GM18867 (cell line): Measurements from ENCODE around the gene MSH5.
A peak's percentile ranks its signal among the peaks of the same experiment; 100 is the strongest.

Experiments used
- ATAC-seq: cut with Tn5 transposase; IDR thresholded peaks from one replicate; pipeline ENCODE4 v1.9.1; 2021; ENCODE audit warnings: mild to moderate bottlenecking, moderate library complexity; ENCODE audit not compliant: unreplicated experiment

Gene MSH5

DNA sequence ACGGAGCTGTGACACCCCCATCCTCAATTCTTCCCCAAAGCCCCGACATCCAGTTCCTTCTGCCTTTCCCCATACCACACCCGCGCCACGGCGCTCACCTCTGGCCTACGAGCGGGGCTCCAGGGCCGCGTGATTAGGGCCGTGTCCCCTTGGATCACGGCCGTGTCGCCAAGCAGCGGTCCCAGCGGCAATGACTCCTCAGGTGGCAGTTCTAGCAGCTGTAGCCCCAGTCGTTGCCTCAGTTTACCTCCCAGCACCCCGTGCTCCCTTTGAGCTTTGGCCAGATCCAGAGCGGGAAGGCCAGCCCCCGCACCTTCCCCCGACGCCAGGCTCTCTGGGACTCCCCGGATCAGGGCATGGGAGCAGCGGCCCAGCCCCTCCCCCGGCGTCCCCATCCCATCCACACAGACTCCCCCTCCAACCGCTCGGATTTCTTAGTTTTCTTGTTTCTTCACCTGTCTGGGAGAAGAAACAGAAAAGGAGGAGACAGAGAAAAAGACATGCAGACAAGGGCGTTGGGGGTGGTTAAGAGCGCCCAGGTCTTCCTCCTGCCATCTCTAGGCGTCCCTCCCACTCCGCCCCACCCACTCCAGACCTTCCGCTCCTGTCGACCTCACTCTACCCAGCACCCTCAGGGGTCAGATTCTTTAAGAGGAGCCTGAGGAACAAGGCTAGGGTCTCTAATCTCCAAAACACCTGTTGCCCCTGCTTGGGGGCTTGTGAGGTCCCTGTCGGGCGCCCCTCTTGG is 10.9 kb upstream of the MSH5 start, which contains the start of gene DDAH2:
TSS of gene DDAH2 (minus strand) at position 533 of the 748 bp plus-strand sequence. CDS start at position 395, 138 bp downstream.
- no peak for ATAC-seq

DNA sequence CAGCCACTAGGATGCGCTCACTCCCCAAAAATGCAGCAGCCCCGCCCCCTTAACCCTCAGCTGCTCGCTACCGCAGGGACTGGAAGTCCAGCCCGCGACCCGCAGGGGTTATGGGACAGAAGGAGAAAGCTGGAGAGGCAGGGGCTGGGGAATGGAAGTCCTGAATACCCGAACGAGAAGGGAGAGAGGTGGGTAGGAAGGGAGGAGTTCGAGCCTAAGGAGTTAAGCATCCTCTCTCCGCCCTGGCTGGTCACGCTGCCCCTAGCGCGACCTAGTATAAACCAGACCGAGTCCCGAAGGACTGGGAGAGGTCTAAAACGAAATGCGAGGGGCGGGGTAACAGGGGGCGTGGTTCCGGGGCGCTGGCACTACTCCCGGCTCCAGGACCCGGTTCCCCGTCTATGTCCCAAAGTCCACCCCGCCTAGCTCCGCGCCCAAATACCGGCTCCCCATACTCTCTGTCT is 10.3 kb upstream of the MSH5 start:
- ATAC-seq = peak; percentile 35

DNA sequence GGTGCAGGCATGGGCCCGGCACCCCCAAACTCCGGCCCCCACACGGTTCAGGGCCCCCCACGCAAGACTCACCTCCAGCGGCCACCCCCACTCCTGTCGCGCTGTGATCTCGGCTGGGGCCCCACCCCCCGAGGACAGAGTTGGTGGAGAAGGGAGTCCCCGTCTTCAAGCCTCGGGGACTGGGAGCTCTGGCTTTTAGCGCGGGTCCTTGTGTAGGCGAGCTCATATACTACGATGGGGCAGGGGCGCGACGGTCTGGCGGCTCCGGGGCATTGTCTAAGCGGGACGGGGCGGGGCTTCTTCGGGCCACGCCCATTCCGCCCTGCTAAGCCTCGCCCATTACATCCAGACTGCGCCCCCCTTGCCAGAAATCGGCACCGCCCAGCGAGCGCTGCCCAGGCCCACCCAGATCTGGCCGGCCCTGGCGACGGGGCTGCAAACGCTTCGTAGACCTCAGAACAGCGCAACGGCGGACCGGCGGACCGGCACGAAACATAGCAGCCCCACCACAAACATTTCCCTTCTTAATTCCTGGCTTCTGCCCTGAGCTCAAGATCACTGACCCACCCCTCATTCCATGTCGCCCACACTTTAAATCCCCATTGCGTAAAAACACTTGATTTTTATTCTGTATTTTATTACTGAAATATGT is 9.7 kb upstream of the MSH5 start:
- peak; percentile 35 for ATAC-seq

DNA sequence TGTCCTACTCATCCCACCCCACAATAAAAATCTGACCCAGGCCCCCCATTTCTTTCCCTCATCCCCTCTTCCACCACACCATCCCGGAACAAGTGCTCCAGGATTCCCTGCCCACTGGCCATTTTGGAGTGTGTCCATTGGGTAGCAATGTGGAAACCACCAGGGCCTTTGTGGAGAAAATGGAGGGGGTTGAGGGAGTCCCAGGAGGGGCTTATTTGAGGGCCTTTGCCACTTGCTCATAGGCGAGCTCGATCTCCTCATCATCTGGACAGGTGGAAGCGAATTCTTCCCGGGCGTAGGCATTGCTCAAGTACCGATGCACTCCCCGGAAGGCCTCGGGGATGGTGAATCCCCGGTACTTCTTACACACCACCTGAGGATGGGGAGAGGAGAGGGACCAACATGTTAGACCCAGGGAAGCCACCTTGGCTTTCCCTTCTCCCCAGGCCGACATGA is 9.1 kb upstream of the MSH5 start:
- ATAC-seq = no peak

DNA sequence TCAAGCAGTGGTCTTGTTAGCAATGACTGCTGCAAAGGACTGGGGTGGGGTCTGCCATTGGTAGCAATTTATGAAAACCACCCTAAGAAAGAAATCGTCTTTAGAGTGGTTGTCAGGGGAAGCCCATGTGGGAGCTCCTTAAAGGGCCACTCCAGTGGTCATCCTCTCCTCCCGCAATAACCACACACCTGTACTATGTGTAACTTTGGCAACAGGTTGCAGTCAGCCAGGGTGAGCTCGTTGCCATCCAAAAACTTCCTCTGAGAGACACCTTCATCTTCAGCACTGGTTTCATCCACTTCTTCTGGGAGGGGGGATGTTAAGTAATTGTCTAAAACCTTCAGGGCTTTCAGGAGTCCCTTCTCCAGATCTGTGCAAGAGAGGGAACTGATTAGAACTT is 7.8 kb upstream of the MSH5 start:
- no peak for ATAC-seq

DNA sequence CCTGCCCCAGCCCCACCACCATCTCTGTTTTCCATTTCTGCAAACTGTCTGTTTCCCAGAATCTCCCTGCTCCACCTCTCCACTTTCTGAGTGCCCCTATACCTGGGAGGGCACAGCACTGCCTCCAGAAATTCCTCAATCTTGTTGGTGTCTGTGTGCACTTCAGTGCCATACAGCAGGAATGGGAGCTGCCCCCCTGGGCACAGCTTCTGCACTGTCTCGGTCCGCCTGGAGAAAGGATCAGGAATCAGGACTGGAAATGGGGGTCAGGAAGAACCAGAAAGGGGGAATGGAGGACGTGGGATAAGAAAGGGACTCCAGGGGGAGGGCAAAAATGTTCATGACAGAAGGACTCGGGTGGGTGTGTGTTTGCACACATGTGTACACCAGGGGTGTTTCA is 6.1 kb upstream of the MSH5 start:
- no peak for ATAC-seq

DNA sequence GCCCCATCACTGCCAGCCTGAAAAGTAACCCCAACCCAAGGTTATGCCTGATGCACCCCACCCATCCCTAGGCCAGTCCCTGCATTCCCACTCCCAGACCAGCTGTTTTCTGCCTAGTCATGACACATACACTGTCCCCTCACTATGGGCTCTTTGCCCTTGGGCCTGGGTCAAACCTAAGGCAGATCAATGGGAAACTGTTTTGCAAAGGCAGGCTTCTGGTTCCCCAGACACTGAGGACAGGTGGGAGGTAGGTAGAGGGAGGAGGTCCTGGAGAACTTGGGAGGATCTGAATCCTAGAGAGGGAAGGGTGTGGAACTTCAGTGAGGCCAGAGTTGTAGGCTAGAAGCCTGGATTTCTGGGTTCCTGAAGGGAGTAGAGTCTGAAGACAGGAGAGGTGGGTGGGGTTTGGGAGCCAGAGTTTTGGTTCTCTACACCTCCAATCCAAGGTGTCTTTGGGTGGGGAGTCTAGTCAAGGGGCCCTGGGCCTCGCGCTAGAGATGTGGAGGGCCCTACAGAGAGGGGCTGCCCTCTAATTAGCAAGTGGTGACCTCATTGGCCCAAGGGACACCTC is 5.5 kb upstream of the MSH5 start:
- ATAC-seq = no peak

DNA sequence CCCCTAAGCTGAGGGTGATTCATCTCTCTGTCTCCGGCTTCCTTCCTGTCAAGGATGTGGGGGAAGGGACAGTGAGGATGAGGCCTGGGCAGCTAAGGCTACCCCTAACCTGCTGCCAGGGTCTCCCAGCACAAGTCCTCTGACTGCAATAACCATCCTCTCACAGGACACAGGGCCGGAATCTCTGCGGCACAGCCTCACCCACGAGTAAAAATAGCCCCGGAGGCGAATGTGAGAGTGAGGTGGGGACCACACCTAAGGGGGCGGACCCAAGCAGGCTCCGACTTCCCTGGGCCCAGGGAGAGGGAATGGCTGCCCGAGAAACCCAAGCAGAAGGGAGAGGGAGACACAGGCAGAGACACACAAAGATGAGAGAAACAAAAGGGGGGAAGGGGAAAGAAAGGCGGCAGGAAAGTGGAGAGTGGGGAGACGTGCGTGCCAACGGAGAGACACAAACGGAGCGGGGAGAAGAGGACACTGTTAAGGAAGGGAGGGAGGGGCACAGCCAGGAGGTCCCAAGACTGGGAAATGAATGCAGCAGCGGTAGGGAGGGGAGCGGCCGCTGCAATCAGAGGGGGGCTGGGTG is 4.9 kb upstream of the MSH5 start:
- ATAC-seq = peak; percentile 22

DNA sequence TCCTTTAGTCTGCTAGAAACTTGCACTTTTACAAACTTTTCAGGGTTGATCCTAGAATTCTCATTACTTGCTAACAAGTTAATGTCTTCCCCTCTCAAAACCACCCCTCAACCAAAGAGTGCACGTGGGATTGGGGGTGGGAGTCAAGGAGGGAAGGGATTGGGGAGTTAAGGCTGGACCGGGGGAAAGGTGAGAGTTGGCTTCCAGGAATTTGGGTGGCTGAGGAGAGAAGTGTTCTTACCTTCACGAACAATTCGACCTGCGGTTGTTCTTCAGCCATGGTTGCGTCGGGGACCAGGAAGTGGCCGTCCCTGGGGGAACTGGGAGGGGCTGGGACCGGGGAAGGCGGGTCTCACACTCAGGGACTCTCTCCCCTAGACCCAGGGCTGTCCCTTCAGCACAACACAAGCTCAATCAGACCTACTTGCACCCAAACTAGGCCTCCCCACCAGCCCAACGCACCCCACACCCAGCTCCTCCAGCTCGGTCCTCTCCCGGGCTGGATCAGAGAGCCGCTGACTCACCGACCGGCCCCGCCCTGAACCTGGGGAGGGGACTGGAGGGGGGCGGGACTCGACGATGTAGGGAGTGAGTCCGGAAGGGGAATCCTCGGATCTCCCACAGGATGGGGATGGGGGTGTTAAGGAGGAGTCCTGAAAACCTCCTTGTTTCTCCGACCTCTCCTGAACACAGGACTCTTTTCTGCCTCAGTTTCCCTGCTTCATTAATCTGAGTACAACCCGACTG is 3.6 kb upstream of the MSH5 start, which contains the start of gene CLIC1:
TSS of gene CLIC1 (minus strand) at position 510 of the 747 bp plus-strand sequence. CDS start at position 280, 230 bp downstream.
- ATAC-seq = peak; percentile 26

DNA sequence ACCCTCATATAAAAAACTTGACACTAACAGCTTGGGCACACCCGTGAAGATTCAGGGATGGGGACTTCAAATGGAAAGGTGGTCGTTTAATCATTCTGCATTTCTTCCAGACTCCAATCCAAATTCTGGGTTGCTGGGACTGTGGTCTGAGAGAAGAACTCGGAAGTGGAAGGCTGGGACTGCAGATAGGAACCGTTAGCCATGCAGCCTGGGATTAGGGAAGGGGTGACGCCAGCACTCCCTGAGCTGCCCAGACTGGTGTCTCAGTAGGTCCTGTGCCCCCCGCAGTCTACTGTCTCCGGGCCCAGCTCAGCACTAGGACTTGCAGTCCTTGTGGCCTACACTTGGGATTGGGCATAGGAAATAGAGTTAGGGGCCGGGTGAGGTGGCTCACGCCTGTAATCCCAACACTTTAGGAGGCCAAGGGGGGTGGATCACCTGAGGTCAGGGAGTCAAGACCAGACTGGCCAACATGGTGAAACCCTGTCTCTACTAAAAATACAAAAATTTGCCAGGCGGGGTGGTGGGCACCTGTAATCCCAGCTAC is 3.0 kb upstream of the MSH5 start:
- ATAC-seq = no peak

DNA sequence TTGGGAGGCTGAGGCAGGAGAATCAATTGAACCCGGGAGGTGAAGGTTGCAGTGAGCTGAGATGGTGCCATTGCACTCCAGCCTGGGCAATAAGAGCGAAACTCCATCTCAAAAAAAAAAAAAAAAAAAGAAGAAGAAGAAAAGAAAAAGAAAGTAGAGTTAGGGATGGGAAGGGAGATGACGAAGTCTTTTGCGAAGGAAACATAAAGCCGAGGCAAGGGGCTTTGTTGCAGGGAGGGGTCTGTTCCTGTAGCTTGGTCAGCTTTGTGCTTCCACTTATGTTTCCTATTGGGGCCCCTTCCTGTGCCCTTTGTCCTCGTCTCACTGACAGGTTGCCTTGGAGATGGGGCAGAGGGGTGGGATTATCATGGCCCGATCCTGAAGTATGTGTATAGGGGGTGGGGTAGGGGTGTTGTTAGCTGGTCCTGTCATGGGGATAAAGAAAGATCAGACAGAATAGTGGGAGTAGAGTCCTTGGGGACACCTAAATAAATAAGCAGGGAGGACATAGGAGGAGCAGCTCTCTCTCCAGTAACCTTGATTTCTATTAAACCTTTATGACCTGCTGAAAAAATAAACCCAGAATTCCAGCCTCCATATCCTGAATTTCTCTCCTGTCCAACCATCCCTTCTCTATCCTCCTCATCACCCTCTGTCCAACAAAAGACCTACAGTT is 2.4 kb upstream of the MSH5 start:
- no peak for ATAC-seq

DNA sequence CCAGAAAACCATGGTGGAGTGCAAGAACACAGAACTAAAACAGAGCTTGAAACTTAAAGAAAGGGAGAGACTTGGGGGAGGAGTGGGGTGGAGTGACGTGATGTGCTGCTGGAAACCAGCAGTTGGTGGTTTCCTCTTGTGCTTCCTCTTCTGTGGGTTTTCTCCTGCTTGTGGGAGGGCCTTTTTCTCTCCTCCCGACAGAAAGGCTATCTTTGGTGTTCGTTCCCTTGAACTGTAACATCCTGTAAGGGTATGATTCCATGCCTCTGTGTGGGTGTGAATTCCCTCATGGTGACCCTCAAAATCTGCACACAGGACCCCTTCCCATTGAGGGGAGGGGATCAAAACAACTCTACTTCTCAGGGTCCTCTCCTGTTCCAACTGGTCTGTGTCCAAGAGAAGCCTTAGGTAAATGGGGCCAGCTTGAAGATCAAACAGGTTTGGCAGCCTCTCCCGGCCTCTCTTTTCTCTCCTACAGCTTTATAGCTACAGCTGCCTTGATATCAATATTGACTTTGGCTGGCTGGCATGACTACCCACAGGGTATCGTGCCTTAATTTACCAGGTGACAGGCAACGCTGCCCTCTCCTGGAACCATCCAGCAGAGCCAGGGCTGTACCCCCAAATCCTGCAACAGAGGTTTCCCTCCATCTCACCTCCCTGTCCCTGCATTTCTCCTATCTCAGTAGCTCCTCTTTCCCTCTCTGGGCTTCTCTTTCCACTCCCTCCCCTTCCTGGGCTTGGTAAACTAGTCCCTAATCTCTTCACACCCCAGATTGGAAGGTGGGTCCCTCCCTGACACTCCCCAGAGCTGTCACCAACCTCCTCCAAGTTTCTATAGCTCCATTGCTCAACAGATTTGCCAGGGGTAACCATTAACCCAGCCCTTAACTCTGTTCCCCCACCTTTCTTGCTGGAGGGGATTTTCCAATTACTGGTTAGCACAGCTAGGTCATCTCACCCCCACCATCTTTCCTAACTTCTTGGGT is 1.5 kb upstream of the MSH5 start:
- ATAC-seq = no peak

DNA sequence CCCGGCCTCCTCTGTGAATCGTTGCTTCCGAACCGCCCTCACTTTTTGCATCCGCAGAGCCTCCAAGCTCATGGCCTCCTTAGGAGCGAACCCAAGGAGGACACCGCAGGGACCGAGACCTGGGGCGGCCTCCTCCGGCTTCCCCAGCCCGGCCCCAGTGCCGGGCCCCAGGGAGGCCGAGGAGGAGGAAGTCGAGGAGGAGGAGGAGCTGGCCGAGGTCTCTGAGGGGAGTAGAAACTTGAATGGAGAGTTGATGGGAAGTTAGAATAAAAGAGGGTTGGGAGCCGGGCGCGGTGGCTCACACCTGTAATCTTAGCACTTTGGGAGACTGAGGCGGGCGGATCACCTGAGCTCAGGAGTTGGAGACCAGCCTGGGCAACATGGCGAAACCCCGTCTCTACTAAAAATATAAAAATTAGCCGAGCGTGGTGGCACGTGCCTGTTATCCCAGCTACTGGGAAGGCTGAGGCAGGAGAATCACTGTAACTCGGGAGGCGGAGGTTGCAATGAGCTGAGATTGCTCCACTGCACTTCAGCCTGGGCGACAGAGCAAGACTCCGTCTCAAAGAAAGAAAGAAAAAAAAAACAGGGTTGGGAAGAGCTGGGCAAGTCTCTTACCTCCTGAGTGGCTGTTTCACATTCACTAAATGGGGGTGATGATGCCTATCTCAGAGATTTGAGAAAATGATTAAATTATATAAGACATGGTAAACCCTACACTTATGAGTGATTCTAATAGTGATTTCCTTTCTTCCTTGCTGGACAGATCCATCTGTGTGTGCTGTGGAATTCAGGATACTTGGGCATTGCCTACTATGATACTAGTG is 805 bp downstream of the MSH5 start:
- ATAC-seq = no peak

DNA sequence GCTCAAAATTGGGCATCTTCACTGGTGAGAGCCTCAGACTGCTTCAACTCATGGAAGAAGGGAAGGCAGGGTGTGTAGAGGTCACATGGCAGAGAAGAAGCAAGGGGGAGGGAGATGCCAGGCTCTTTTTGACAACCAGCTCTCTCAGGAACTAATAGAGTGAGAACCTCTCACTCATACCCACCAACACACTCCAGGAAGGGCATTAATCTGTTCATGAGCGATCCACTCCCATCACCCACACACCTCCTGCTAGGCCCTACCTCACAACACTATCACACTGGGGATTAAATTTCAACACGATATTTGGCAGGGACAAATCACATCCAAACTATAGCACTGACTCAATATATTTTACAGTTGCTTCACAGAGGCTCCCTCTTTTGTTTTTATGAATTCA is 2.0 kb downstream of the MSH5 start:
- no peak for ATAC-seq

DNA sequence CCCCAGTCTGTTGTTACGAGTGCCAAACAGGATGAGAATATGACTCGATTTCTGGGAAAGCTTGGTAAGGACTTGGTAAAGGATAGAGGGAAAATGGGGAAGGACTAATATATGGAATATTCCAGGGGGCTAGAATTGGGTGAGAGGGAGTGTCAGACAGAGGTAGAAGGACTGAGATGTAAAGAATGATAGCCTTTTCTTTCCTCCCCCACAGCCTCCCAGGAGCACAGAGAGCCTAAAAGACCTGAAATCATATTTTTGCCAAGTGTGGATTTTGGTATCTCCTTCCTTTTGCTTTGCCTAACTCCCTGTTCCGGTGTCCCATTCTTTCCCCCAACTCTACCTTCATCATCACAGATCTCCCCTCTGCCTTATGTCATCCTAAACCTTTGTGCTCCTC is 3.1 kb downstream of the MSH5 start:
- ATAC-seq = no peak

DNA sequence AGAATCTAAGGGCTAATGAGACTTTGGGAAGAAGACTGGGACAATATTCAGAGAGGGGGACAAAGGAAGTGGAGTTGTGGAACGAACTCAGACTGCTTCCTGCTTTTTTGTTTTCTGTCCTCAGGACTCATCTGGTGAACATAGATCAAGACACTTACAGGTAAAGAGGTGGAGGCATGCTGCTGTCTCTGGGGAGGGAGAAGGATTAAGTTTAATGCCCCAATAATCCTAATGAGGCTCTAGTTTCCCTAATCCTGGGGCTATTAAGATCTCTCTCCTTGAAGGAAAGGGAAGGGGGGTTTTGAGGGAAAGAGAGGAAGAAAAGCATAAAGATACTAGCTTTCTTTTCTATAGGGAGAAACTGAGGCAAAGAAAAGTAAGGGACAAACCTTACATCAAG is 4.6 kb downstream of the MSH5 start:
- ATAC-seq = no peak

DNA sequence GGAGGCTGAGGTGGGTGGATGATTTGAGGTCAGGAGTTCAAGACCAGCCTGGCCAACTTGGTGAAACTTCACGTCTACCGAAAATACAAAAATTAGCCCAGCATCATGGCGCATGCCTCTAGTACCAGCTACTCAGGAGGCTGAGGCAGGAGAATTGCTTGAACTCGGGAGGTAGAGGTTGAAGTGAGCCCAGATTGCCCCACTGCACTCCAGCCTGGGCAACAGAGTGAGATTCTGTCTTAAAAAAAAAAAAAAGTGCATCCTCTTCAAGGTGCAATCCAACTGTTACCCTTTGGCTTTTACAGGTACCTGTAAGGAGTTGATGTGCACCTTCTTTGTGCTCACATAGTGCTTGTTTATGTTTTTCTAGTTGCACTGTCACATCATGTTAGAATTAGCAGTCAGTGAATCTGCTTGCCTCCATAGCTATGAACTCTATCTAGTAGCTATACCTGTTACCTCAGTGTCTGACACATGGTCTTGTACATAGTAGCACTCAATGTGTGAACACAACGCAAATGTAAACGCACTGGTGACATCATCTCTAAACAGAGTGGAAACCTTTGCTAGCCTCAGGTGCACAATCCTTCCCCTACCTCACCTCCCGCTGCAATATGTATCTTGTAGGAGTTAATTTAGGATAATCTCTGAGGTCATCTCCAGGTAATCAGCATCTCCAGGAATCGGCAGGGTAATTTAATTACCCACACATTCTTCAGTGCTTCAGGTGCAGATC is 9.7 kb downstream of the MSH5 start:
- ATAC-seq = no peak
